GM21390 (cell line): Measurements from ENCODE around the gene INO80E.
"Not testable (repeated sequence)": the region's sequence is repeated elsewhere in the genome, so short reads cannot be mapped to it uniquely, and the experiment has no call there.

Source experiments
- ATAC-seq: cut with Tn5 transposase; IDR thresholded peaks from one replicate; pipeline ENCODE4 v1.9.1; 2021; ENCODE audit not compliant: unreplicated experiment

INO80E gene

DNA sequence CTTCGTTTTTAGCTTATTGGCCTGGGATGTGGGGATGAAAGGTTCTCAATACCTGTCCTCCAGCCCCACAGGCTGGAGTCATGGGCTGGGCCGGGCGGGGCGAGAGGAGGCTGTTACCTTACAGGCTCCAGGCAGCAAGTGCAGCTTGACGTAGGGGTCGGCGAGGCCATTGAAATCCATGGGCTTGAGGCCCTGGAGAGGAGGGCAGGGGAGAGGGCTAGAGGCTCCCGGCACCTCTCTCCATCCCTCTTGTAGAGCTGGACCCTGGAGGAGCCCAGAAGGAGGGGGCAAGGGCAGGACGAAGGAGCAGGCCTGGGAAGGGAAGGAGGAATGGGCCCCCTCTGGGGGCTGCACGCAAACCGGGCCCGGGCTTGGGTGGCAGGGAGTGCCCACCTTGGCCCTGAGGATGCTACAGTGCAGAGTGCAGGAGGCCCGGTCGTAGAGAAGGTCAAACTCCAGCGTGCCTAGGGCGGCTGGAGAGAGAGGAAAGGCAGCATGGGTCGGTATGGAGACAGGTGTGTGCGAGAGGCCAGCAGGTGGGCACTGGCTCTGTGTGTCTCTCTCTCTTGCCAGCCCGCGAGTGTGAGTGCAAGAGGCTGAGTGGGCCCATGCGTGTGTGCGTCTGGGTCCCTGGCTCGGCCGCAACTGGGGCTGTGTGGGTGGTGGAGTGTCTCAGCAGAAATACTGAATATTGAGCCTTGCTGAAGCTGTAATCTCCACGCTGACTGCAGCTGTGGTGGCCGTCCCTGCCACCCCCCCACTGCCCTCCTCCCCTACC, 13.2 kb downstream of the INO80E start:
- ATAC-seq, result no peak

GRCh38 chr16:30009990-30010843, 14.2 kb downstream of the INO80E start:
- ATAC-seq, result no peak

- ATAC-seq, result no peak
Measured at GRCh38 chr16:30010844-30011713, 15.0 kb downstream of the INO80E start, which contains the start of gene DOC2A. DOC2A (minus strand) TSS chr16:30011027; CDS start chr16:30010222, 805 bp downstream.

GRCh38 chr16:30011714-30012504, 15.9 kb downstream of the INO80E start:
- no peak for ATAC-seq

DNA sequence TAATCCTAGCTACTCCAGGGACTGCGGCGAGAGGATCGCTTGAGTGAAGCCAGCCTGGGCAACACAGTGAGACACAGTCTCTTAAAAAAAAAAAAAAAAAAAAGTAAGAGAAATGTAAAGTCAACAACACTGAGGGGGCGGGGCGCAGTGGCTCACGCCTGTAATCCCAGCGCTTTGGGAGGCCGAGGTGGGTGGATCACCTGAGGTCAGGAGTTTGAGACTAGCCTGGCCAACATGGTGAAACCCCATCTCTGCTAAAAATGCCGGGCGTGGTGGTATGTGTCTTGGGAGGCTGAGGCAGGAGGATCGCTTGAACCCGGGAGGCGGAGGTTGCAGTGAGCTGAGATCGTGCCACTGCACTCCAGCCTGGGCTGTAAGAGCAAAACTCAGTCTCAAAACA, 16.6 kb downstream of the INO80E start:
- ATAC-seq, result not testable (repeated sequence)

DNA sequence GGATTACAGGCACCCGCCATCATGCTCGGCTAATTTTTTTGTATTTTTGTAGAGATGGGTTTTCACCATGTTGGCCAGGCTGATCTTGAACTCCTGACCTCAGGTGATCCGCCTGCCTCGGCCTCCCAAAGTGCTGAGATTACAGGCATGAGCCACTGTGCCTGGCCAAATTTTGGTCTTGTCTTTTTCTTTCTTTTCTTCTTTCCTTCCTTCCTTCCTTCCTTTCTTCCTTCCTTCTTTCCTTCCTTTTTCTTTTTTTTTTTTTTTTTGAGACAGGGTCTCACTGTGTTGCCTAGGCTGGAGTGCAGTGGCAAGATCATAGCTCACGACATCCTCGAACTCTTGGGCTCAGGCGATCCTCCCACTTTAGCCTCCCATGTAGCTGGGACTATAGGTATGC, 19.4 kb downstream of the INO80E start:
- not testable (repeated sequence) for ATAC-seq

DNA sequence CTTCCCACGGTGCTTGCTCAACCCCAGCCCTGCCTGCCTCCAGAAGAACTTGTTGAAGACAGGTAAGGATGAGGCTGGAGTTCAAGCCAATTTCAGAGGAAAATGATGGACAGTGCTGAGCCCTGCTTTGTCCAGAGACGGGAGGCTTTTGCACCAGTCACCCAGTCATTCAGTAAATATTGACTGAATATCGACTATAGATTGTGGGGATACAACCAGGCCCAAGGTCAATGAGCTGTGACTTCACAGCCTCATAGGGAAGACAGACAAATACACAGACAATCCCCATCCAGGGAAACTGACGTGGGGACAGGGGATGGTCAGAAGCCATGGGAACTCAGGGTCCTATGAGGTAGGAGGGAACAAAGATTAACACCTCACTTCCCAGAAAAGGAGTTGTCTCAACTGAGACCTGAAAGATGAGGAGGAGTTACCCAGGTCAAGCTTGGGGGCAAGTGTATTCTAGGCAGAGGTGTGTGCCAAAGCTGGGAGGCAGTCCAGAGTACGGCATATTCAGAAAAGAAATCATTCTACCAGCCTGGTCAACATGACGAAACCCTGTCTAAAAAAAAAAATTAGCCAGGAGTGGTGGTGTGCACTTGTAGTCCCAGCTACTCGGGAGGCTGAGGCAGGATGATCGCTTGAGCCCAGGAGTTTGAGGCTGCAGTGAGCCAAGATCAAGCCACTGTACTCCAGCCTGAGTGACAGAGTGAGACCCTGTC, 20.7 kb downstream of the INO80E start:
- ATAC-seq, result no peak

GRCh38 chr16:30017277-30017656, 21.2 kb downstream of the INO80E start:
- no peak for ATAC-seq

DNA sequence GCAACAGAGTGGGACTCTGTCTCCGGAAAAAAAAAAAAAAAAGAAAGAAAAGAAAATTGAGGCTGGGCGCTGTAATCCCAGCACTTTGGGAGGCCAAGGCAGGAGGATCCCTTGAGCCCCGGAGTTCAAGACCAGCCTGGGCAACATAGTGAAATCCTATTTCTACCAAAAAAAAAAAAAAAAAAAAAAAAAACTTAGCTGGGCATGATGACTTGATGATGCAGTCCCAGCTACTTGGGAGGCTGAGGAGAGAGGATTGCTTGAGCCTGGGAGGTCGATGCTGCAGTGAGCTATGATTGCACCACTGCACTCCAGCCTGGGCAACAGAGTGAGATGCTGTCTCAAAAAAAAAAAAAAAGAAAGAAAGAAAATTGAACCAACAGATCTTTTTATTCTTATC, 21.9 kb downstream of the INO80E start:
- ATAC-seq, result not testable (repeated sequence)

DNA sequence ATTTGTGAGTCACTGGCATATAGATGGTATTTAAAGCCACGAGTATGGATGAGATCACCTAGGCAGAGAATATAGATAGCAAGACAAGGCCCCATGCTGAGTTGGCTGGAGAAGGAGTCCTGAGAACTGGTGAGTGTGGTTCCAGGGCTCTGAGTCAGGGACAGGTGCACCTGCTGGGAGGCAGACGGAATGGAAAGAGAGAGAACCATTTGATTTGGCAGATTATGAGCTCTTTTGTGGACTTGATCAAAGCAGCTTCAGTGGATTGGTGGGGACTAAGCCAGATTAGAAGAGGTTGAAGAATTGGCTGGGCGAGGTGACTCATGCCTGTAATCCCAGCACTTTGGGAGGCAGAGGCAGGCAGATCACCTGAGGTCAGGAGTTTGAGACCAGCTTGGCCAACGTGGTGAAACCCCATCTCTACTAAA, 22.7 kb downstream of the INO80E start:
- ATAC-seq, result no peak

DNA sequence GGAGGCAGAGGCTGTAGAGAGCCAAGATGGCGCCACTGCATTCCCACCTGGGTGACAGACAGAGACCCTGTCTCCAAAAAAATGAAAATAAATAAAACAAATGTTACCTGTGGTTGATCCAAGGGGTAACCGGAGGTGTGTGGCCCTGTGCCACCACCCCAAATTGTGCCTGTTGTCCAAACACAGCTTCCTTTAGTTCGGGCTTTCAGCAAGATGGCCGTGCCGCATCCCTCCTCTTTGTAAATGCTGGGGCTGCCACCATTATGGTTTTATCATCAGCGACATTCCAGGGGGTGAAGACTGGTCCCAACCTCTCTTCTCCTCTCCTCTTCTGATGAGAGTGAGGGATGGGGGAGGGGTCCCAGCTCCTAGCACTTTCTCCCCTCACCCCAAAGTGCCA, 26.8 kb downstream of the INO80E start, which contains the start of gene C16orf92:
Gene C16orf92 (plus strand): TSS at position 312 of the 400 bp plus-strand sequence. CDS start 143 bp downstream, outside the sequence.
- no peak for ATAC-seq

- no peak for ATAC-seq
Measured at GRCh38 chr16:30023586-30023985, 27.5 kb downstream of the INO80E start.

DNA sequence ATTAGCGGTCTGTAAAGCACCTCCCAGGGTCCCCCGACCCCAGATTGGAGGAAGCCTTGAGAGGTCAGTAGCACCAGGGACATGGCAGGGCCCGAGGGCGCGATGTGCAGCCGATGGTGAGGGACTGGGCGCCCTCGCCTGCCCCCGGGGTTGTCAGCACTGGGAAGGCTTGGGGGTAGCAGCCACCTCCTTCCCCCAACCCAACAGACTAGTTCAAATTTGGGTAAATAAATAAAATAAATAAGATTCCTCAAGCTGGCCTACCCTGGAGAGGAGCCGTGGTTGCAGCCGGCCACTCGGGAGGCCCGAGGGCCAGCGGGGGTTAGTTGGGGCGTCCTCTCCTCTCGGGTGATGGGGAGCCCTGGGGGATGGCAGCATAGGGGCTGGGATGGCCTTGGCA, 28.4 kb downstream of the INO80E start:
- ATAC-seq, result no peak

DNA sequence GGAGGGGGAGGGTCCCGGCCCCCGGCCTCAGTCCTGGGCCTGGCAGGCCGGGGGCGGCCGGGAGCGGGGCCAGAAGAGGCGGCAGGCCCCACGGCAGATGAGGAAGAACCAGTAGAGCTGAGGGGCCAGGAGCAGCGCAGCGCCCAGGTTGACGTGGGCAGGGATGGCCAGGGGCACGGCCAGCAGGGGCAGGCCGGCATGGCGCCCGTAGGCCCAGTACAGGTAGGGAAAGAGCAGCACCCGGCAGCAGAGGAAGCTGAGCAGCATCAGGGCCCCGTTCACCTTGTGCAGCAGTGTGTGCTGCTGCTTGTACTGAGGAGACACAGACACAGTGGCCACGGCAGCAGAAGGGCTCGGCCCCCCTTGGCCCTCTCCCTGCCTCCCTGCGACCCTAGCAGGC, 29.1 kb downstream of the INO80E start:
- ATAC-seq, result no peak

- no peak for ATAC-seq
Measured at GRCh38 chr16:30025574-30025973, 29.5 kb downstream of the INO80E start.

DNA sequence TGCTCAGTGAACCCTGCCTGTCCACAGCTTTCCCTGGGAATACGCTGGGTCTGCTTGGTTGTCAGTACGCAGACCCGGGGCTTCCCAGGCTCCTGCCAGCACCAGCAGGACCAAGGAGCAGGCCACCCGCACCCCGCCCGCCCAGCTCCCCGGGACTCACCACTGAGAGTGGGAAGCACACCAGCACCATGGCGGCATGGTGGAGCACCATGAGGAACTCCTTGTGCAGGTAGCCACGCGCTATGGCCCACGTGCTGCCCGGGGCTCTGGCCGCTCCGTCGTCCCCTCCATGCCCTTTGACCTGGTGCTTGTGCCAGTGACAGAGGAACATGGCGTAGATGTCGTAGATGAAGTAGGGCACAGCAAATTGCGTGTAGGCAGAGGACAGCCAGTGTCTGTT, 30.4 kb downstream of the INO80E start:
- no peak for ATAC-seq

GRCh38 chr16:30027588-30028437, 31.8 kb downstream of the INO80E start:
- ATAC-seq, result no peak

GRCh38 chr16:30028438-30029076, 32.5 kb downstream of the INO80E start:
- no peak for ATAC-seq
